Measurements from ENCODE around the gene VSNL1. TPM values are rescaled to one million over a fixed set of nuclear protein-coding genes. Genes with fewer than 3 reads are reported as not detected.

Gene VSNL1
- total RNA-seq, 1 donor from 2014 or later, result 6.1 TPM

GRCh38 chr2:17520761-17521160 is 19.7 kb upstream of the VSNL1 start:
- TF ChIP-seq, protein P1, sequence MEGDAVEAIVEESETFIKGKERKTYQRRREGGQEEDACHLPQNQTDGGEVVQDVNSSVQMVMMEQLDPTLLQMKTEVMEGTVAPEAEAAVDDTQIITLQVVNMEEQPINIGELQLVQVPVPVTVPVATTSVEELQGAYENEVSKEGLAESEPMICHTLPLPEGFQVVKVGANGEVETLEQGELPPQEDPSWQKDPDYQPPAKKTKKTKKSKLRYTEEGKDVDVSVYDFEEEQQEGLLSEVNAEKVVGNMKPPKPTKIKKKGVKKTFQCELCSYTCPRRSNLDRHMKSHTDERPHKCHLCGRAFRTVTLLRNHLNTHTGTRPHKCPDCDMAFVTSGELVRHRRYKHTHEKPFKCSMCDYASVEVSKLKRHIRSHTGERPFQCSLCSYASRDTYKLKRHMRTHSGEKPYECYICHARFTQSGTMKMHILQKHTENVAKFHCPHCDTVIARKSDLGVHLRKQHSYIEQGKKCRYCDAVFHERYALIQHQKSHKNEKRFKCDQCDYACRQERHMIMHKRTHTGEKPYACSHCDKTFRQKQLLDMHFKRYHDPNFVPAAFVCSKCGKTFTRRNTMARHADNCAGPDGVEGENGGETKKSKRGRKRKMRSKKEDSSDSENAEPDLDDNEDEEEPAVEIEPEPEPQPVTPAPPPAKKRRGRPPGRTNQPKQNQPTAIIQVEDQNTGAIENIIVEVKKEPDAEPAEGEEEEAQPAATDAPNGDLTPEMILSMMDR (IDR thresholded peaks at IDR 0.05; ENCODE audit: partially characterized antibody, unreplicated experiment), result no peak
- Mint-ChIP-seq H3K27me3 (ENCODE audit: unreplicated experiment) (peaks cover 1% of the 10 kb centered on the region), H3K9me3 (ENCODE audit: unreplicated experiment) (peaks cover 10% of the 10 kb centered on the region), H3K36me3 (ENCODE audit: unreplicated experiment) (no peaks in the 10 kb centered on the region), H3K4me1 (ENCODE audit: low read depth, unreplicated experiment) (peaks cover 4% of the 10 kb centered on the region), H3K4me3 (ENCODE audit: unreplicated experiment) (no peak overlapping the region), H3K27ac (ENCODE audit: unreplicated experiment) (no peak overlapping the region)
- DNase-seq, result no peak

GRCh38 chr2:17521621-17522020 is 18.9 kb upstream of the VSNL1 start:
- no peak overlapping the region for H3K4me3 Mint-ChIP-seq (ENCODE audit: unreplicated experiment)
- no peak overlapping the region for H3K27ac Mint-ChIP-seq (ENCODE audit: unreplicated experiment)
- TF ChIP-seq, protein P1 (IDR thresholded peaks at IDR 0.05; ENCODE audit: partially characterized antibody, unreplicated experiment), result no peak
- DNase-seq, result no peak
- H3K36me3 Mint-ChIP-seq (ENCODE audit: unreplicated experiment), result no peaks in the 10 kb centered on the region
- H3K27me3 Mint-ChIP-seq (ENCODE audit: unreplicated experiment), result peaks cover 1% of the 10 kb centered on the region
- H3K4me1 Mint-ChIP-seq (ENCODE audit: low read depth, unreplicated experiment), result peaks cover 4% of the 10 kb centered on the region
- peaks cover 10% of the 10 kb centered on the region for H3K9me3 Mint-ChIP-seq (ENCODE audit: unreplicated experiment)

- TF ChIP-seq, protein P1 (IDR thresholded peaks at IDR 0.05; ENCODE audit: partially characterized antibody, unreplicated experiment), result no peak
- H3K27ac Mint-ChIP-seq (ENCODE audit: unreplicated experiment), result no peak overlapping the region
- peaks cover 10% of the 10 kb centered on the region for H3K9me3 Mint-ChIP-seq (ENCODE audit: unreplicated experiment)
Measured at GRCh38 chr2:17522303-17522702, 18.2 kb upstream of the VSNL1 start.

GRCh38 chr2:17529771-17530170 is 10.7 kb upstream of the VSNL1 start:
- Mint-ChIP-seq H3K9me3 (ENCODE audit: unreplicated experiment) (no peaks in the 10 kb centered on the region), H3K36me3 (ENCODE audit: unreplicated experiment) (no peaks in the 10 kb centered on the region), H3K27me3 (ENCODE audit: unreplicated experiment) (no peaks in the 10 kb centered on the region), H3K27ac (ENCODE audit: unreplicated experiment) (no peak overlapping the region), H3K4me3 (ENCODE audit: unreplicated experiment) (no peak overlapping the region), H3K4me1 (ENCODE audit: low read depth, unreplicated experiment) (no peaks in the 10 kb centered on the region)
- DNase-seq, result no peak
- TF ChIP-seq, protein P1 (IDR thresholded peaks at IDR 0.05; ENCODE audit: partially characterized antibody, unreplicated experiment), result no peak

More at GRCh38 chr2:17522303-17522702, 18.2 kb upstream of the VSNL1 start:
- H3K27me3 Mint-ChIP-seq (ENCODE audit: unreplicated experiment), result peaks cover 1% of the 10 kb centered on the region
- H3K36me3 Mint-ChIP-seq (ENCODE audit: unreplicated experiment), result no peaks in the 10 kb centered on the region
- H3K4me3 Mint-ChIP-seq (ENCODE audit: unreplicated experiment), result no peak overlapping the region
- H3K4me1 Mint-ChIP-seq (ENCODE audit: low read depth, unreplicated experiment), result peaks cover 2% of the 10 kb centered on the region
- no peak for DNase-seq

- Mint-ChIP-seq H3K36me3 (ENCODE audit: unreplicated experiment) (no peaks in the 10 kb centered on the region), H3K9me3 (ENCODE audit: unreplicated experiment) (no peaks in the 10 kb centered on the region), H3K4me1 (ENCODE audit: low read depth, unreplicated experiment) (no peaks in the 10 kb centered on the region), H3K27me3 (ENCODE audit: unreplicated experiment) (peaks cover 2% of the 10 kb centered on the region), H3K27ac (ENCODE audit: unreplicated experiment) (no peak overlapping the region), H3K4me3 (ENCODE audit: unreplicated experiment) (no peak overlapping the region)
- no peak for DNase-seq
- TF ChIP-seq, protein P1 (IDR thresholded peaks at IDR 0.05; ENCODE audit: partially characterized antibody, unreplicated experiment), result no peak
Measured at GRCh38 chr2:17533546-17533945, 7.0 kb upstream of the VSNL1 start.
